T-cell (primary cell): Measurements from ENCODE around the gene SNRPB2. TPM values are rescaled to one million over a fixed set of nuclear protein-coding genes. Genes with fewer than 3 reads are reported as not detected.

Experiments used
- ATAC-seq, 4 experiments: fragments of 200-7000 bp in 3 of 4; fragments of 150-1000 bp in 1 of 4; cut with Tn5 transposase; replicated peaks in 1 of 4; 1 replicate in 3 of 4; 2 replicates in 1 of 4; pipeline ENCODE4 v1.10.0; 2021; ENCODE audit warnings: moderate library complexity in 3 of 4, mild to moderate bottlenecking in 2 of 4, moderate number of reproducible peaks in 1 of 4
- CTCF ChIA-PET, 2 donors: fragments of 300-600 bp; sonication (Branson Sonifier 250); formaldehyde crosslinking; loops; one replicate each; lab custom pipeline; 2022; ENCODE audit warnings: antibody characterized with exemption in 2 of 2; lab: Charles Lee
- POLR2A ChIA-PET, 2 donors: fragments of 300-600 bp; sonication (Branson Sonifier 250); formaldehyde crosslinking; loops; one replicate each; lab custom pipeline; 2022; ENCODE audit warnings: antibody characterized with exemption in 2 of 2; lab: Charles Lee
- DNase-seq, 35 experiments: peaks; one replicate each; pipeline versions ENCODE4 v3.0.0 to v3.0.0-alpha.2; 2013 to 2023
- H3K27ac ChIP-seq: one replicate; pipeline ENCODE4 v1.5.1; 2013; ENCODE audit warnings: low read length
- H3K27me3 ChIP-seq, 2 experiments: replicated peaks in 1 of 2; 1 replicate in 1 of 2; 2 replicates in 1 of 2; pipeline versions ENCODE4 v1.6.1 to v1.7.0; 2013; ENCODE audit warnings: low read length in 1 of 2, mixed read lengths in 1 of 2; ENCODE audit not compliant: control insufficient read depth in 2 of 2, insufficient read depth in 2 of 2; ENCODE audit errors: extremely low read depth in 1 of 2
- H3K36me3 ChIP-seq, 2 donors: 1 replicate in 1 of 2; 2 replicates in 1 of 2; pipeline versions ENCODE4 v1.6.1 to v1.7.0; 2013; ENCODE audit warnings: low read length in 1 of 2; ENCODE audit not compliant: control insufficient read depth in 2 of 2, insufficient read depth in 1 of 2; ENCODE audit errors: extremely low read depth in 1 of 2
- H3K4me1 ChIP-seq, 2 experiments: 1 replicate in 1 of 2; 2 replicates in 1 of 2; pipeline versions ENCODE4 v1.6.1 to v1.7.0; 2013; ENCODE audit warnings: low read length in 2 of 2, mixed read lengths in 1 of 2; ENCODE audit not compliant: insufficient read depth in 2 of 2, control insufficient read depth in 1 of 2; ENCODE audit errors: extremely low read depth in 1 of 2
- H3K4me3 ChIP-seq, 2 donors: 1 replicate in 1 of 2; 2 replicates in 1 of 2; pipeline versions ENCODE4 v1.5.1 to v1.7.0; 2013; ENCODE audit warnings: mild to moderate bottlenecking in 2 of 2, low read length in 1 of 2, moderate library complexity in 1 of 2; ENCODE audit not compliant: control insufficient read depth in 1 of 2; ENCODE audit errors: extremely low read depth in 1 of 2
- H3K9me3 ChIP-seq: 2 replicates; pipeline ENCODE4 v1.7.0; 2013
- H3K27ac Mint-ChIP-seq, 2 donors: one replicate each; pipeline ENCODE4 v1.8.0; 2020 to 2021; ENCODE audit warnings: mild to moderate bottlenecking in 2 of 2, mixed read lengths in 2 of 2
- H3K27me3 Mint-ChIP-seq, 2 donors: one replicate each; pipeline ENCODE4 v1.8.0; 2021 to 2022; ENCODE audit warnings: mixed read lengths in 2 of 2
- H3K36me3 Mint-ChIP-seq: one replicate; pipeline ENCODE4 v1.8.0; 2021; ENCODE audit warnings: mixed read lengths
- H3K4me1 Mint-ChIP-seq, 3 donors: one replicate each; pipeline ENCODE4 v1.8.0; 2020 to 2022; ENCODE audit warnings: mixed read lengths in 3 of 3, mild to moderate bottlenecking in 1 of 3
- H3K4me3 Mint-ChIP-seq, 3 donors: one replicate each; pipeline ENCODE4 v1.8.0; 2020 to 2022; ENCODE audit warnings: mild to moderate bottlenecking in 3 of 3, mixed read lengths in 3 of 3, moderate library complexity in 3 of 3
- H3K9me3 Mint-ChIP-seq, 3 donors: one replicate each; pipeline ENCODE4 v1.8.0; 2020 to 2022; ENCODE audit warnings: mixed read lengths in 3 of 3
- WGBS: methylation state at CpG from one replicate; pipeline ENCODE4 v1.1.5; 2013; ENCODE audit warnings: missing lambda C conversion rate; ENCODE audit not compliant: insufficient coverage; 5-methylcytosine and 5-hydroxymethylcytosine counted together
- total RNA-seq, 35 experiments: library from RNA in 6 of 35; stranded (reverse) in 6 of 35; fragments of 120-200 nt in 1 of 35; gene quantifications; one replicate each; pipeline versions ENCODE4 v1.2.1 to v1.2.4 and lab custom pipeline; 2013 to 2026

SNRPB2 gene
- total RNA-seq (10 to 100 TPM; 31.5 to 46.7 (median 45.5) TPM), total RNA-seq (lab: John Stamatoyannopoulos, UW) (37.2 to 182 (median 56.2) reads per million in 29 experiments)
- total RNA-seq (2013): 62.3 TPM

DNA sequence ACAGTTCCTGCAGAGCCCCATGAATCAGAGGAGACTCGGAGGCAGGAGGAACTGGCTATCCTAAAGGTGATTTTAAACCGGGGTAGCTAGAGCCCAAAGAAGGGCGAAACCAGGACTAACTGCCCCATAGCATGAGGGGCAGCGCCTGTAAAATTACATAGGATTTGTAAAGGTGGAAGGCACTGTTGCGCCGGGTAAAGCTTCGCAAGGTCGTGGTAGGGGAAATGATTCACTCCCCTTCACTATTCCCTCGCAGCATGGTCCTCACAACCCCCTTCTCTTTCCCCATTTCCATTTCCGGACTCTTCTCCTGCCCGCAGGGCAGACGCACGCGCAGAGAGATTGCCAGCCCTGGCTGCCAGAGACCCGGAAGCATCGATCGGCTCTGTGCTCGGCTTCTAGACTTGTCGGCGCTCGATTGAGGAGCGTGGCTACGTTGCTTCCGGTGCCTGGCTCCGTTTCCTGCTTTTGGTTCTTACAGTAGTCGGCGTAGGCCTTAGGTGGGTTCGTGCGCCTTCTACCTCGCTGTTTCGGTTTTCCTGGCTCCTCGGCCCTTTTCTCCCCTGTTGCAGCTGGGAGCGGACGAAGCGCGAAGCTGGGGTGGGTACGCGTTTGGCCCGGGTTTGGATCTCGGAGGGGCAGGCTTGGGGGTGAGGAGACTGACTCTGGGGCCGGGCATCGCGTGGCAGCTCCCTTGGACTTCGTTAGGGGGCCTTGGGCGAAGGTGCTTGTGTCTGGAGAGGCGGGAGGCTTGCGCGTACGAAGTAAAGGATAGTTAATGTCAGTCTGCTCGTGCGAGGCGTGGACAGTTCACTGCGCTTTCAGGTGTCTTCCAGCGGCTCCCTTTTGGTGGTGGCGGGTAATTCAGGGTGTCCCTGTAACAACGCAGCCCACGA lies at the start of gene SNRPB2:
Gene SNRPB2 (plus strand): TSS at position 462 of the 896 bp plus-strand sequence. CDS start 1,677 bp downstream, outside the sequence.
- DNase-seq (peak; percentile 79 to 95 (median 91)), ATAC-seq (peak; percentile 95 to 96 (median 95))
- Histone ChIP-seq H3K4me1 (peaks cover 9 to 19% of the 10 kb centered on the region in 2 experiments), H3K9me3 (no peaks in the 10 kb centered on the region), H3K27ac (peak within 1 kb of the TSS; percentile 87), H3K4me3 (peak within 1 kb of the TSS; percentile 91 to 97), H3K36me3 (peaks cover 0 to 27% of the 10 kb centered on the region in 2 donors), H3K27me3 (peaks cover 0 to 9% of the 10 kb centered on the region in 2 experiments)
- H3K9me3 Mint-ChIP-seq: peaks cover 0 to 9% (median 7%) of the 10 kb centered on the region in 3 donors
- H3K4me3 Mint-ChIP-seq: peak within 1 kb of the TSS; percentile 94 to 100 (median 100)
- ChIA-PET POLR2A (interaction anchor here in 1 of 2 donors (0.6 to 1.0 kb wide), 2 partner anchors 152 to 189 kb away, joined by 3 read pairs; no protein-coding TSS in a partner anchor), CTCF (no interaction called here)
- H3K36me3 Mint-ChIP-seq: peaks cover 35% of the 10 kb centered on the region
- peaks cover 15 to 21% of the 10 kb centered on the region in 2 donors for H3K27me3 Mint-ChIP-seq
- H3K4me1 Mint-ChIP-seq: peaks cover 48 to 57% (median 50%) of the 10 kb centered on the region in 3 donors
- H3K27ac Mint-ChIP-seq: peak within 1 kb of the TSS; percentile 99 to 100
- 4% methylated on average over 31 of the region's 57 CpGs for WGBS

DNA sequence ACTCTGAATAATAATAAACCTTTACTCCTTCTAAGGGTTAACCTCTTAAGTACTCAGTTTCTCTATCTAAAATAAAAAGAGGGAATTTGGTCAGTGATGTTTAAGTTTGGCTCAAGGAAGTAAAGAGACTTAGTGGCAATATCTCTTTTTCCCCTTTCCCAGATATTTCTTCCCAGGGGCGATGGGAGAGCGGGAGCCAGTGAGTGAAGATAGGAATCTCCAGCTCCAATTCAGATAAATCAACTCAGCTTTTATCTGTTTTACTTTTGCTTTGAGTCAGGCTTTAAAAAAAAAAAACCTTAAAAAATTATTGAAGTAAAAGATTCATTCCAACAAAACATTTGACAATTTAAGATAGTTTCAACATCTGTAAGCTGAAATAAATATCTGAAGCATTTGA lies 45.4 kb upstream of the SNRPB2 start:
- CTCF ChIA-PET: no interaction called here
- H3K36me3 ChIP-seq: no peaks in the 10 kb centered on the region
- Mint-ChIP-seq H3K36me3 (no peaks in the 10 kb centered on the region), H3K27ac (no peak overlapping the region), H3K4me3 (no peak overlapping the region), H3K9me3 (no peaks in the 10 kb centered on the region), H3K4me1 (no peaks in the 10 kb centered on the region), H3K27me3 (peaks cover 6 to 16% of the 10 kb centered on the region in 2 donors)
- WGBS: no CpG with 5 or more reads among the region's 2 CpGs
- no peak overlapping the region for H3K4me3 ChIP-seq
- DNase-seq: no peak
- POLR2A ChIA-PET: no interaction called here
- no peak for ATAC-seq
- peaks cover 0 to 4% of the 10 kb centered on the region in 2 experiments for H3K27me3 ChIP-seq
- no peak overlapping the region for H3K27ac ChIP-seq
- no peaks in the 10 kb centered on the region for H3K4me1 ChIP-seq
- H3K9me3 ChIP-seq: no peaks in the 10 kb centered on the region

- ATAC-seq (no peak), DNase-seq (no peak)
- ChIA-PET POLR2A (no interaction called here), CTCF (no interaction called here)
- no peak overlapping the region for H3K4me3 ChIP-seq
- Mint-ChIP-seq H3K9me3 (no peaks in the 10 kb centered on the region), H3K27ac (no peak overlapping the region), H3K4me1 (peaks cover 5 to 6% (median 5%) of the 10 kb centered on the region in 3 donors), H3K27me3 (peaks cover 20 to 21% of the 10 kb centered on the region in 2 donors), H3K4me3 (no peak overlapping the region), H3K36me3 (no peaks in the 10 kb centered on the region)
- peaks cover 0 to 4% of the 10 kb centered on the region in 2 experiments for H3K27me3 ChIP-seq
- 38% methylated on average over 2 of the region's 3 CpGs for WGBS
- no peaks in the 10 kb centered on the region for H3K9me3 ChIP-seq
- H3K27ac ChIP-seq: no peak overlapping the region
- no peaks in the 10 kb centered on the region for H3K4me1 ChIP-seq
- no peaks in the 10 kb centered on the region for H3K36me3 ChIP-seq
Observed at GRCh38 chr20:16689906-16690305, 39.9 kb upstream of the SNRPB2 start.

GRCh38 chr20:16691381-16691780 lies 38.4 kb upstream of the SNRPB2 start:
- Mint-ChIP-seq H3K27me3 (peaks cover 20 to 27% of the 10 kb centered on the region in 2 donors), H3K4me3 (no peak overlapping the region), H3K36me3 (no peaks in the 10 kb centered on the region), H3K4me1 (peaks cover 5 to 6% (median 5%) of the 10 kb centered on the region in 3 donors), H3K27ac (no peak overlapping the region), H3K9me3 (no peaks in the 10 kb centered on the region)
- no peak for DNase-seq
- H3K9me3 ChIP-seq: no peaks in the 10 kb centered on the region
- H3K4me3 ChIP-seq: no peak overlapping the region
- ChIA-PET CTCF (no interaction called here), POLR2A (no interaction called here)
- WGBS: no CpG with 5 or more reads among the region's 2 CpGs
- no peaks in the 10 kb centered on the region for H3K36me3 ChIP-seq
- H3K27ac ChIP-seq: no peak overlapping the region
- H3K4me1 ChIP-seq: no peaks in the 10 kb centered on the region
- peaks cover 0 to 4% of the 10 kb centered on the region in 2 experiments for H3K27me3 ChIP-seq
- ATAC-seq: no peak

GRCh38 chr20:16692009-16692408 lies 37.8 kb upstream of the SNRPB2 start:
- no peaks in the 10 kb centered on the region for H3K4me1 ChIP-seq
- 20% methylated on average over 1 of the region's 2 CpGs for WGBS
- no peak for ATAC-seq
- H3K36me3 ChIP-seq: no peaks in the 10 kb centered on the region
- peaks cover 5 to 6% (median 5%) of the 10 kb centered on the region in 3 donors for H3K4me1 Mint-ChIP-seq
- DNase-seq: no peak
- H3K36me3 Mint-ChIP-seq: no peaks in the 10 kb centered on the region
- POLR2A ChIA-PET: no interaction called here
- peaks cover 3 to 4% of the 10 kb centered on the region in 2 experiments for H3K27me3 ChIP-seq
- H3K27ac Mint-ChIP-seq: no peak overlapping the region
- H3K9me3 Mint-ChIP-seq: no peaks in the 10 kb centered on the region
- H3K27me3 Mint-ChIP-seq: peaks cover 23 to 27% of the 10 kb centered on the region in 2 donors
- H3K9me3 ChIP-seq: no peaks in the 10 kb centered on the region
- H3K4me3 Mint-ChIP-seq: no peak overlapping the region
- CTCF ChIA-PET: no interaction called here
- no peak overlapping the region for H3K27ac ChIP-seq
- no peak overlapping the region for H3K4me3 ChIP-seq

DNA sequence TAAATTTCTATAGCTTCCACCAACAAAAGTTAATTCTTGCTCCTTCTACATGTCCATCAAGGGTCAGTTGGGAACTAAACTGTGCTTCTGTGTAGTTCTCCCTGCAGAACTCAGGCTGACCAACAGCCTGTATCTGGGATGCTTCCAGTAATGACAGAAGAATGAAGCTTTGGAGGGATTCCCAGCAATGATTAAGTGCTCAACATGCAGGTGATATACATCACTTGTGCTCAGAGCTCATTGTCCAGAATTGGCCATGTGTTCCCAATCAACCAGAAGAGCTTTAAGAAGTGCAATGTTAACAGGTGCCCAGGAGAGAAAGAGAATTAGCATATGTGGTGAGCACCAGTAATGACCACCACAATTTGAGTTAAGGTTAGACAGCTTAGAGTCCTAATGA lies 37.4 kb upstream of the SNRPB2 start:
- Histone ChIP-seq H3K4me3 (no peak overlapping the region), H3K9me3 (no peaks in the 10 kb centered on the region), H3K27me3 (peaks cover 3 to 4% of the 10 kb centered on the region in 2 experiments), H3K36me3 (no peaks in the 10 kb centered on the region), H3K4me1 (no peaks in the 10 kb centered on the region), H3K27ac (no peak overlapping the region)
- ATAC-seq (no peak), DNase-seq (no peak)
- H3K9me3 Mint-ChIP-seq: no peaks in the 10 kb centered on the region
- POLR2A ChIA-PET: no interaction called here
- peaks cover 25 to 27% of the 10 kb centered on the region in 2 donors for H3K27me3 Mint-ChIP-seq
- H3K36me3 Mint-ChIP-seq: no peaks in the 10 kb centered on the region
- H3K4me3 Mint-ChIP-seq: no peak overlapping the region
- no peak overlapping the region for H3K27ac Mint-ChIP-seq
- H3K4me1 Mint-ChIP-seq: peaks cover 5 to 6% (median 5%) of the 10 kb centered on the region in 3 donors
- CTCF ChIA-PET: no interaction called here
